ENCODE data around the gene CDT1. TPM values are rescaled to one million over a fixed set of nuclear protein-coding genes. Genes with fewer than 3 reads are reported as not detected.

Gene CDT1
- total and polyA plus RNA-seq, 4 donors = 2.0 to 5.8 (median 3.3) TPM

GRCh38 chr16:88778271-88778525, 25.4 kb upstream of the CDT1 start:
- peaks cover 0 to 11% (median 0%) of the 10 kb centered on the region in 4 donors for H3K36me3 ChIP-seq (ENCODE audit: control insufficient read depth in 4 of 4, insufficient read depth in 4 of 4, low read length in 4 of 4)
- DNase-seq (no peak), ATAC-seq (ENCODE audit: insufficient read depth, low FRiP score) (no peak)
- H3K4me1 ChIP-seq (ENCODE audit: control insufficient read depth in 5 of 5, insufficient read depth in 5 of 5, low read length in 5 of 5) = peaks cover 0 to 60% (median 26%) of the 10 kb centered on the region in 5 donors
- H3K4me3 ChIP-seq = no peak overlapping the region
- no peak overlapping the region for H3K27ac ChIP-seq (ENCODE audit: low read depth in 1 of 2, low read length in 1 of 2)
- no peak overlapping the region for H3K9ac ChIP-seq (ENCODE audit: insufficient read depth in 1 of 2, low read length in 2 of 2)
- no peaks in the 10 kb centered on the region for H3K27me3 ChIP-seq (ENCODE audit: control insufficient read depth in 3 of 3, insufficient read depth in 3 of 3, low read length in 2 of 3)
- H3K9me3 ChIP-seq (ENCODE audit: control insufficient read depth in 4 of 4, insufficient read depth in 3 of 4, low read length in 3 of 4) = no peaks in the 10 kb centered on the region
- TF ChIP-seq, protein P1, sequence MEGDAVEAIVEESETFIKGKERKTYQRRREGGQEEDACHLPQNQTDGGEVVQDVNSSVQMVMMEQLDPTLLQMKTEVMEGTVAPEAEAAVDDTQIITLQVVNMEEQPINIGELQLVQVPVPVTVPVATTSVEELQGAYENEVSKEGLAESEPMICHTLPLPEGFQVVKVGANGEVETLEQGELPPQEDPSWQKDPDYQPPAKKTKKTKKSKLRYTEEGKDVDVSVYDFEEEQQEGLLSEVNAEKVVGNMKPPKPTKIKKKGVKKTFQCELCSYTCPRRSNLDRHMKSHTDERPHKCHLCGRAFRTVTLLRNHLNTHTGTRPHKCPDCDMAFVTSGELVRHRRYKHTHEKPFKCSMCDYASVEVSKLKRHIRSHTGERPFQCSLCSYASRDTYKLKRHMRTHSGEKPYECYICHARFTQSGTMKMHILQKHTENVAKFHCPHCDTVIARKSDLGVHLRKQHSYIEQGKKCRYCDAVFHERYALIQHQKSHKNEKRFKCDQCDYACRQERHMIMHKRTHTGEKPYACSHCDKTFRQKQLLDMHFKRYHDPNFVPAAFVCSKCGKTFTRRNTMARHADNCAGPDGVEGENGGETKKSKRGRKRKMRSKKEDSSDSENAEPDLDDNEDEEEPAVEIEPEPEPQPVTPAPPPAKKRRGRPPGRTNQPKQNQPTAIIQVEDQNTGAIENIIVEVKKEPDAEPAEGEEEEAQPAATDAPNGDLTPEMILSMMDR (IDR thresholded peaks at IDR 0.05; ENCODE audit: control extremely low read depth, extremely low read depth) = no peak
- WGBS, 2 donors = 52 to 67% methylated on average over 7 of the region's 7 CpGs

DNA sequence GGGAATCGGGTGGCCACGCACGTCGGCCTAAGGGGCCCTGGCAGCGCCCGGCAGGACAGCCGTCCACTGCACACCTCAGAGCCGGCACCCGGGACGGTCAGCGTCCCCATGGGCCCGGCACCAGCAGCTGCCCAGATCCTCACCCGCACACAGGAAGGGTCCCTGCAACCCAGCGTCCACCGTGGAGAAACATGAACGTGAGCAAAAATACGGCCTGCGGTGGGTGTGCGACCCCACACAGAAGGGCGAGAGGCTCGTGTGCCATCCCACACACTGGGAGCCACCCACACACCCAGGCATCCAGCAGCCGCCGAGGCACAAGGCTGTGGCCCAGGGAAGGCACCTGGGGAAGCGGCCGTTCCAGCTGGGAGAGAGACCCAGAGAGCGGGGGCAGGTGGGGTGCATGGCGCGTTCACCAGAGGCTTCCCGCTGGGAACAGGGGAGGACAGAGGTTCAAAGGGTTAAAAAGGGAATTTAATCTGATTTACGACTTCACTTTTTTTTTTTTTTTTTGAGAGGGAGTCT, 25.0 kb upstream of the CDT1 start:
- H3K4me1 ChIP-seq (ENCODE audit: control insufficient read depth in 5 of 5, insufficient read depth in 5 of 5, low read length in 5 of 5) = peaks cover 0 to 60% (median 23%) of the 10 kb centered on the region in 5 donors
- 83 to 85% methylated on average over 27 to 30 of the region's 30 CpGs for WGBS, 2 donors
- DNase-seq (no peak), ATAC-seq (ENCODE audit: insufficient read depth, low FRiP score) (no peak)
- H3K27me3 ChIP-seq (ENCODE audit: control insufficient read depth in 3 of 3, insufficient read depth in 3 of 3, low read length in 2 of 3) = no peaks in the 10 kb centered on the region
- H3K9ac ChIP-seq (ENCODE audit: insufficient read depth in 1 of 2, low read length in 2 of 2) = no peak overlapping the region
- no peaks in the 10 kb centered on the region for H3K9me3 ChIP-seq (ENCODE audit: control insufficient read depth in 4 of 4, insufficient read depth in 3 of 4, low read length in 3 of 4)
- H3K36me3 ChIP-seq (ENCODE audit: control insufficient read depth in 4 of 4, insufficient read depth in 4 of 4, low read length in 4 of 4) = peaks cover 0 to 11% (median 0%) of the 10 kb centered on the region in 4 donors
- no peak overlapping the region for H3K4me3 ChIP-seq
- TF ChIP-seq, protein P1 (IDR thresholded peaks at IDR 0.05; ENCODE audit: control extremely low read depth, extremely low read depth) = no peak
- H3K27ac ChIP-seq (ENCODE audit: low read depth in 1 of 2, low read length in 1 of 2) = no peak overlapping the region

- Histone ChIP-seq H3K4me1 (ENCODE audit: control insufficient read depth in 5 of 5, insufficient read depth in 5 of 5, low read length in 5 of 5) (peaks cover 0 to 54% (median 25%) of the 10 kb centered on the region in 5 donors), H3K27ac (ENCODE audit: low read depth in 1 of 2, low read length in 1 of 2) (peak overlapping the region in 1 of 2 donors; percentile 50)
- TF ChIP-seq, protein P1 (IDR thresholded peaks at IDR 0.05; ENCODE audit: control extremely low read depth, extremely low read depth) = no peak
Observed at GRCh38 chr16:88779406-88780141, 24.0 kb upstream of the CDT1 start.

More at GRCh38 chr16:88779406-88780141, 24.0 kb upstream of the CDT1 start:
- Histone ChIP-seq H3K9ac (ENCODE audit: insufficient read depth in 1 of 2, low read length in 2 of 2) (no peak overlapping the region), H3K4me3 (no peak overlapping the region), H3K27me3 (ENCODE audit: control insufficient read depth in 3 of 3, insufficient read depth in 3 of 3, low read length in 2 of 3) (no peaks in the 10 kb centered on the region), H3K9me3 (ENCODE audit: control insufficient read depth in 4 of 4, insufficient read depth in 3 of 4, low read length in 3 of 4) (no peaks in the 10 kb centered on the region), H3K36me3 (ENCODE audit: control insufficient read depth in 4 of 4, insufficient read depth in 4 of 4, low read length in 4 of 4) (peaks cover 0 to 11% (median 0%) of the 10 kb centered on the region in 4 donors)
- ATAC-seq (ENCODE audit: insufficient read depth, low FRiP score) = no peak
- DNase-seq = peak in 1 of 3 donors; percentile 31
- 55 to 59% methylated on average over 32 to 34 of the region's 34 CpGs for WGBS, 2 donors
